AG10803 (cell line): ENCODE results near the gene NTSR1.

Source experiments
- DNase-seq: peaks from one replicate; pipeline ENCODE4 v3.0.0; 2010; ENCODE audit warnings: low read depth
- H3K4me3 ChIP-seq: 2 replicates; pipeline ENCODE4 v1.5.1; 2011; ENCODE audit warnings: mild to moderate bottlenecking, low read length, control low read depth
- TF ChIP-seq, protein P1 (sequence below): conservative IDR thresholded peaks from 2 replicates; pipeline ENCODE4 v1.5.1; 2011; ENCODE audit warnings: mild to moderate bottlenecking, low read length, control low read depth, inconsistent platforms

Gene NTSR1

GRCh38 chr20:62741191-62741691 lies 32.6 kb downstream of the NTSR1 start:
- H3K4me3 ChIP-seq, result no peak overlapping the region
- DNase-seq, result no peak
- TF ChIP-seq, protein P1, sequence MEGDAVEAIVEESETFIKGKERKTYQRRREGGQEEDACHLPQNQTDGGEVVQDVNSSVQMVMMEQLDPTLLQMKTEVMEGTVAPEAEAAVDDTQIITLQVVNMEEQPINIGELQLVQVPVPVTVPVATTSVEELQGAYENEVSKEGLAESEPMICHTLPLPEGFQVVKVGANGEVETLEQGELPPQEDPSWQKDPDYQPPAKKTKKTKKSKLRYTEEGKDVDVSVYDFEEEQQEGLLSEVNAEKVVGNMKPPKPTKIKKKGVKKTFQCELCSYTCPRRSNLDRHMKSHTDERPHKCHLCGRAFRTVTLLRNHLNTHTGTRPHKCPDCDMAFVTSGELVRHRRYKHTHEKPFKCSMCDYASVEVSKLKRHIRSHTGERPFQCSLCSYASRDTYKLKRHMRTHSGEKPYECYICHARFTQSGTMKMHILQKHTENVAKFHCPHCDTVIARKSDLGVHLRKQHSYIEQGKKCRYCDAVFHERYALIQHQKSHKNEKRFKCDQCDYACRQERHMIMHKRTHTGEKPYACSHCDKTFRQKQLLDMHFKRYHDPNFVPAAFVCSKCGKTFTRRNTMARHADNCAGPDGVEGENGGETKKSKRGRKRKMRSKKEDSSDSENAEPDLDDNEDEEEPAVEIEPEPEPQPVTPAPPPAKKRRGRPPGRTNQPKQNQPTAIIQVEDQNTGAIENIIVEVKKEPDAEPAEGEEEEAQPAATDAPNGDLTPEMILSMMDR, result no peak

- TF ChIP-seq, protein P1, result no peak
- no peak for DNase-seq
- no peak overlapping the region for H3K4me3 ChIP-seq
Measured at GRCh38 chr20:62741701-62742491, 33.3 kb downstream of the NTSR1 start.

- H3K4me3 ChIP-seq, result no peak overlapping the region
- TF ChIP-seq, protein P1, result no peak
- DNase-seq, result no peak
Measured at GRCh38 chr20:62742550-62742949, 33.9 kb downstream of the NTSR1 start.

GRCh38 chr20:62742979-62743776 lies 34.5 kb downstream of the NTSR1 start:
- H3K4me3 ChIP-seq, result no peak overlapping the region
- no peak for DNase-seq
- TF ChIP-seq, protein P1, result no peak

DNA sequence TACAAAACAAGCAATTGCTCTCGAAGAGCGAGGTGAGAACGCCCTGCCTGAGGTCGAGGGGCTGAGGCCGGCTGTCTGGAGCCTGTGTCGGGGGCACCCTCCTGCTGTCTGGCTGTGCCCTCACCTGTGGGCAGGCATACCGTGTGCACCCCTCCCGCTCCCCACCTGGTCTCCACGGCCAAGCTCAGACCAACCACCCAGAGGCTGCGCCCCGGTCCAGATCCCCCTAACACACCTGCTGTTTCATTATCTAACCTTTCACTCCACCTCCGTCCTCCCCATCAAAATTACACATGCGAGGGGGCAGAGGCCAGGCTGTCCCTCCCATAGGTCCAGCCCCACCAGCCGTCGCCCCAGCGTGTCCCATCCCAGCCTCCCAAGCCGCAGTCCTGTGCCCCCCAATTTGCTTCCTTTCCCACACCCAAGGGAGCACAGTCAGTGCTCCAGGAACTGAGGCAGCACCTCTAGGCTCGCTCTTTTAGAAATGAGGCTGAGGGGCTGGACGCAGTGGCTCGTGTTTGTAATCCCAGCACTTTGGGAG lies 35.2 kb downstream of the NTSR1 start:
- no peak overlapping the region for H3K4me3 ChIP-seq
- TF ChIP-seq, protein P1, result no peak
- DNase-seq, result no peak

DNA sequence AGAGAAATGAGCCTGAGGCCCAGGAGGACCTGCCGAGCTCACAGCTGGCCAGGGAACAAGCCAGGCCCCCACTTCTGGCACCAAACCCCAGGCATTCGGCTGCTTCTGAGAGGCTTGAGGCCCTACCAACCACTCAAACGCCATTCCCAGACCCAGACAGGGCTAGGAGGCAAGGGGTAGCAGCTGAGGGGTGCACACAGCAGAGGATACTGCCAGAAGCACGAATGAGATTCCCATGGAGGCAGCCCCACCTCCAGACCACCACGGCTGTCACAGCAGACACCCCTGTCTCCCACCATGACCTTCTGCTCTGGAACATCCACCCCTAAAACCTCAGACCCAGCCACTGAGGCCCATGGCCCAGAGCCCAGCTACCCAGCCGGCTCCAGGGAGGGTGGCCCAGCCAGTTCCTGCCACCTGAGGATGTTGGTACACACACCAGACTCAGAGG lies 36.1 kb downstream of the NTSR1 start:
- H3K4me3 ChIP-seq, result no peak overlapping the region
- no peak for DNase-seq
- TF ChIP-seq, protein P1, result no peak
